NCI-H187 (cell line): ENCODE data around the gene TOR2A.

Source experiments
- DNase-seq, 2 experiments: peaks; one replicate each; lab custom pipeline; 2025; lab: John Stamatoyannopoulos, UW

TOR2A gene

GRCh38 chr9:127720031-127720864, 14.8 kb downstream of the TOR2A start:
- no peak for DNase-seq

GRCh38 chr9:127717766-127718165, 17.3 kb downstream of the TOR2A start:
- DNase-seq, result no peak

GRCh38 chr9:127716412-127716811, 18.7 kb downstream of the TOR2A start:
- DNase-seq, result no peak

- peak; percentile 64 to 77 for DNase-seq
Measured at GRCh38 chr9:127715470-127716337, 19.4 kb downstream of the TOR2A start, which contains the start of the genes PTRH1 and TTC16. PTRH1 (minus strand) TSS chr9:127715663; CDS start chr9:127715639, 24 bp downstream. TTC16 (plus strand) TSS chr9:127716079; CDS start chr9:127716146, 67 bp downstream.

- DNase-seq, result no peak
Measured at GRCh38 chr9:127714951-127715469, 20.1 kb downstream of the TOR2A start.

GRCh38 chr9:127714020-127714750, 20.9 kb downstream of the TOR2A start:
- DNase-seq, result no peak

- DNase-seq, result no peak
Measured at GRCh38 chr9:127712867-127713266, 22.2 kb downstream of the TOR2A start.

- no peak for DNase-seq
Measured at GRCh38 chr9:127712371-127712770, 22.7 kb downstream of the TOR2A start.

- no peak for DNase-seq
Measured at GRCh38 chr9:127711831-127712274, 23.2 kb downstream of the TOR2A start.

- no peak for DNase-seq
Measured at GRCh38 chr9:127711226-127711701, 23.8 kb downstream of the TOR2A start.

GRCh38 chr9:127710204-127710783, 24.8 kb downstream of the TOR2A start:
- DNase-seq, result no peak

- DNase-seq, result no peak
Measured at GRCh38 chr9:127708952-127709587, 26.0 kb downstream of the TOR2A start.

GRCh38 chr9:127707766-127708165, 27.3 kb downstream of the TOR2A start:
- DNase-seq, result no peak

- DNase-seq, result no peak
Measured at GRCh38 chr9:127706836-127707241, 28.3 kb downstream of the TOR2A start, which contains the start of gene CFAP157. CFAP157 (plus strand) TSS chr9:127706988; CDS start chr9:127707032, 44 bp downstream.

- no peak for DNase-seq
Measured at GRCh38 chr9:127705577-127706379, 29.3 kb downstream of the TOR2A start.

- DNase-seq, result no peak
Measured at GRCh38 chr9:127703289-127703946, 31.7 kb downstream of the TOR2A start.

GRCh38 chr9:127700594-127701255, 34.4 kb downstream of the TOR2A start:
- DNase-seq, result no peak

GRCh38 chr9:127700140-127700539, 35.0 kb downstream of the TOR2A start:
- no peak for DNase-seq
